Vagina (tissue), 2 donors: ENCODE data around the gene WDR74. TPM values are rescaled to one million over a fixed set of nuclear protein-coding genes. Genes with fewer than 3 reads are reported as not detected.

Source experiments
- DNase-seq, 2 donors: peaks; one replicate each; pipeline ENCODE4 v3.0.0-alpha.2; 2017; ENCODE audit errors: extremely low spot score in 2 of 2
- H3K27ac ChIP-seq: fragments of 200-600 bp; sonication (generic); one replicate; pipeline ENCODE4 v1.5.1; 2019
- H3K27me3 ChIP-seq: fragments of 200-600 bp; sonication (generic); one replicate; pipeline ENCODE4 v1.5.1; 2019
- H3K36me3 ChIP-seq, 2 donors: fragments of 200-600 bp; sonication (generic); one replicate each; pipeline ENCODE4 v1.5.1; 2017 to 2019
- H3K4me1 ChIP-seq: fragments of 200-600 bp; sonication (generic); one replicate; pipeline ENCODE4 v1.5.1; 2019
- H3K4me3 ChIP-seq, 2 donors: fragments of 200-600 bp; sonication (generic); 1 replicate in 1 of 2; 2 replicates in 1 of 2; pipeline ENCODE4 v1.5.1; 2016 to 2019
- H3K9me3 ChIP-seq: fragments of 200-600 bp; sonication (generic); one replicate; pipeline ENCODE4 v1.5.1; 2019
- CTCF ChIP-seq, 3 experiments: fragments of 450-650 bp in 2 of 3; fragments of 200-600 bp in 1 of 3; sonication (generic) in 1 of 3; IDR thresholded peaks; one replicate each; pipeline ENCODE4 v1.5.1; 2017 to 2019; ENCODE audit warnings: antibody characterized with exemption in 3 of 3, mild to moderate bottlenecking in 2 of 3, moderate library complexity in 2 of 3
- POLR2A ChIP-seq, 2 donors: fragments of 450-650 bp; IDR thresholded peaks; one replicate each; pipeline ENCODE4 v1.6.1; 2017; ENCODE audit warnings: antibody characterized with exemption in 2 of 2, mild to moderate bottlenecking in 2 of 2, moderate library complexity in 2 of 2
- POLR2AphosphoS5 ChIP-seq, 2 donors: sonication (generic); formaldehyde crosslinking; IDR thresholded peaks; one replicate each; pipeline ENCODE4 v1.9.0; 2017; ENCODE audit warnings: antibody characterized with exemption in 2 of 2, mild to moderate bottlenecking in 2 of 2, low read depth in 1 of 2; ENCODE audit not compliant: insufficient read depth in 1 of 2
- intact Hi-C: fragments of 100-400 bp; cut with DNase I; formaldehyde crosslinking; loops from one replicate; pipeline ENCODE4 v1.15.1; 2023
- total RNA-seq: library from RNA; depleted of rRNA; stranded (reverse); fragments of >200 nt; gene quantifications from one replicate; pipeline ENCODE4 v1.2.3, GENCODE V29; 2016

Gene WDR74
- total RNA-seq, 1 donor from 2014 or later: 51.8 TPM

DNA sequence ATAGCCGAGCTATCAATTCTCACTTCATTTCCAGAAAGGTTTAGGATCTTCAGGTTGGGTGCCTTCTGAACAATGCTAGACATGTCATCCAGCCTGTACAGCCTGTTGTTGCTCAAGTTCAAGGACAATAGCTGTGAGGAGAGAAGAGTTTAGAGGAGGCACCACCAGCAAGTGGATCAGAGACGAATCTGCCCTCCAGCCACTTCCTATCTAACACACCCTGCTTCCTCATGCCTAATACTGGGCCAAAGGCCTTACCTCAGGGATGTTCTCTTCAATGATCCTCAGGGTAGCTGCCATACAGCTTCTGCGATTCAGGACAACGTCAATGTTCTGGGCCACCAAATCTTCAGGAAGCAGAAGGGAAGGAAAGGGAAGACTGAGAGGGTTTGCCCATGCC, 38.3 kb downstream of the WDR74 start:
- no peaks in the 10 kb centered on the region for H3K9me3 ChIP-seq
- peaks cover 33% of the 10 kb centered on the region for H3K4me1 ChIP-seq
- no peak overlapping the region for H3K4me3 ChIP-seq
- no peak for DNase-seq
- intact Hi-C loops: loop anchor here (5.0 kb wide), 1 partner anchor 36 kb away; the partner anchor contains the start of gene WDR74
- no peak overlapping the region for H3K27ac ChIP-seq
- H3K27me3 ChIP-seq: no peaks in the 10 kb centered on the region
- TF ChIP-seq POLR2A (IDR thresholded peaks at IDR 0.05) (no peak), CTCF (IDR thresholded peaks at IDR 0.05) (no peak), POLR2AphosphoS5 (IDR thresholded peaks at IDR 0.05; ENCODE audit: insufficient read depth in 1 of 2, low read depth in 1 of 2) (no peak)
- peaks cover 6 to 77% of the 10 kb centered on the region in 2 donors for H3K36me3 ChIP-seq

GRCh38 chr11:62799486-62799885, 39.9 kb downstream of the WDR74 start:
- Histone ChIP-seq H3K4me1 (peaks cover 25% of the 10 kb centered on the region), H3K27ac (no peak overlapping the region), H3K9me3 (no peaks in the 10 kb centered on the region), H3K27me3 (no peaks in the 10 kb centered on the region), H3K36me3 (peaks cover 6 to 93% of the 10 kb centered on the region in 2 donors), H3K4me3 (no peak overlapping the region)
- TF ChIP-seq CTCF (IDR thresholded peaks at IDR 0.05) (no peak), POLR2A (IDR thresholded peaks at IDR 0.05) (no peak), POLR2AphosphoS5 (IDR thresholded peaks at IDR 0.05; ENCODE audit: insufficient read depth in 1 of 2, low read depth in 1 of 2) (no peak)
- no peak for DNase-seq
- intact Hi-C loops: no loop called here

- no peak for DNase-seq
- TF ChIP-seq CTCF (IDR thresholded peaks at IDR 0.05) (no peak), POLR2AphosphoS5 (IDR thresholded peaks at IDR 0.05; ENCODE audit: insufficient read depth in 1 of 2, low read depth in 1 of 2) (no peak), POLR2A (IDR thresholded peaks at IDR 0.05) (no peak)
- Histone ChIP-seq H3K36me3 (peaks cover 0 to 90% of the 10 kb centered on the region in 2 donors), H3K9me3 (no peaks in the 10 kb centered on the region), H3K4me1 (peaks cover 12% of the 10 kb centered on the region), H3K27me3 (no peaks in the 10 kb centered on the region), H3K27ac (no peak overlapping the region), H3K4me3 (no peak overlapping the region)
- intact Hi-C loops: no loop called here
Observed at GRCh38 chr11:62796281-62796680, 43.1 kb downstream of the WDR74 start.

GRCh38 chr11:62794201-62794775, 45.1 kb downstream of the WDR74 start:
- H3K4me3 ChIP-seq: no peak overlapping the region
- H3K36me3 ChIP-seq: peaks cover 0 to 71% of the 10 kb centered on the region in 2 donors
- H3K27me3 ChIP-seq: no peaks in the 10 kb centered on the region
- no peak overlapping the region for H3K27ac ChIP-seq
- no peak for DNase-seq
- TF ChIP-seq POLR2AphosphoS5 (IDR thresholded peaks at IDR 0.05; ENCODE audit: insufficient read depth in 1 of 2, low read depth in 1 of 2): no peak
- TF ChIP-seq POLR2A (IDR thresholded peaks at IDR 0.05): no peak
- no peak for TF ChIP-seq CTCF (IDR thresholded peaks at IDR 0.05)
- H3K4me1 ChIP-seq: peaks cover 32% of the 10 kb centered on the region
- H3K9me3 ChIP-seq: no peaks in the 10 kb centered on the region
- intact Hi-C loops: no loop called here

- peak overlapping the region; percentile 54 to 89 for H3K4me3 ChIP-seq
- H3K4me1 ChIP-seq: peaks cover 47% of the 10 kb centered on the region
- peak overlapping the region; percentile 81 for H3K27ac ChIP-seq
- peaks cover 0 to 50% of the 10 kb centered on the region in 2 donors for H3K36me3 ChIP-seq
- no peak for DNase-seq
- no peaks in the 10 kb centered on the region for H3K9me3 ChIP-seq
- TF ChIP-seq CTCF (IDR thresholded peaks at IDR 0.05) (no peak), POLR2AphosphoS5 (IDR thresholded peaks at IDR 0.05; ENCODE audit: insufficient read depth in 1 of 2, low read depth in 1 of 2) (no peak), POLR2A (IDR thresholded peaks at IDR 0.05) (no peak)
- H3K27me3 ChIP-seq: no peaks in the 10 kb centered on the region
- intact Hi-C loops: no loop called here
Observed at GRCh38 chr11:62792202-62792575, 47.2 kb downstream of the WDR74 start.
